GM19099 (cell line): Measurements from ENCODE around the gene GASK1B.

Source experiments
- POLR2A ChIP-seq: IDR thresholded peaks from 3 replicates; pipeline ENCODE4 v1.6.1; 2011; ENCODE audit warnings: low read depth; ENCODE audit not compliant: insufficient read length; ENCODE audit errors: extremely low read depth

GASK1B gene

GRCh38 chr4:158168606-158169005, 4.2 kb downstream of the GASK1B start:
- no peak for TF ChIP-seq POLR2A

DNA sequence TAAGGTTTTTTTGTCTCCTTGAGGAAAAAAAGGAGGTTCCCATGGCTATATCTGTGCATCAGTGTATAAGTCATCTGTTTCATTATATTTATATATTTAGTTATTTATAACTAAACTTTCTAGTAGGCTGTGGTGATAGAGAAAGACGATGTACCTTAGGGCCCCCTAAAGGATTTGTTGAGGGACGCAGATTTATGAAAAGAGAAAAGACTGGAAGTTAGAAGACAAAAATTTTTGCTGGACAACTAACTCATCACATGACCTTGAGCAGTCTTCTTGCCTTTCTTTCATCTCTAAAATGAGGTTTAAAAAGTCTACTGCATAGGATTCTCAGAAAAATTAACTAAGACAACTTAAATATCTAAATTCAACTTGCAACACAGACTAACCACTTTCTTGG, 6.1 kb downstream of the GASK1B start:
- TF ChIP-seq POLR2A = no peak

- no peak for TF ChIP-seq POLR2A
Observed at GRCh38 chr4:158164768-158165213, 8.0 kb downstream of the GASK1B start.

GRCh38 chr4:158163941-158164767, 8.7 kb downstream of the GASK1B start:
- no peak for TF ChIP-seq POLR2A

DNA sequence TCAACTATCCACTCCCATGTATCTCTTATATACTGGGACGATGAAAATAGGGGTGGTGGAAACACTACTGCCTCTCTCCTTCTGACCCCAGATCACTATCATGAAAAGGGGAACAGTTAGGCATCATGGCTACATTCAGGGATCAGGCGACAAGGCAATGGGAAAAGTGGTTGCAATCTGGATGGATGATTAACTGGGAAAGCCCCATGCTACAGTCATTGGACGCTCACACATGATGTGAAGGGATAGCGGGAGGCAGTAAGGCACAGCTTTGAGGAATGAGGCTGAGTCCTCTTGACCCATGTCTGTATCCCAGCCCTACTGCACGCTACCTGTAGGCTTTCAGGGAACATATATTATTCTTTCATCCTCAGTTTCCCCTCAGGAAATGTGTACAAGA, 10.2 kb downstream of the GASK1B start:
- no peak for TF ChIP-seq POLR2A

- TF ChIP-seq POLR2A = no peak
Observed at GRCh38 chr4:158161551-158162354, 11.1 kb downstream of the GASK1B start.

DNA sequence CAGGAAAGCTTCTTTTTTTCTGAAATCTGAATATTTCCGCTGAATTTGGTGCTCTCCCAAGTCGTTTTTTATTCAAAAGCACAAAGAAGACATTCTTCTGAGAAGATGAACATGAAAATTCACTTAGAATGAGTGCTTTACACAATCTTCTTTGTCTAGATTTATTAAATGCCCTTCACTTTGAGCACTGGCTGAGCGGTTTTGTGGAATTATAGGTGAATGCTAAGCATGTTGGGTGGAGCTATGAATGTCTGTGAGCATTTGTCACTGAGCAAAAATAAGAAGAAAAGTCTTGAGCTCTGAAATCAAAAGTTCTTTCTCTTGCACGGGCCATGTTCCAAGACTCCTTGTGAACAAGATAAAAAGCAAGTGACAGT, 13.1 kb downstream of the GASK1B start:
- no peak for TF ChIP-seq POLR2A

- no peak for TF ChIP-seq POLR2A
Observed at GRCh38 chr4:158159054-158159717, 13.6 kb downstream of the GASK1B start.

DNA sequence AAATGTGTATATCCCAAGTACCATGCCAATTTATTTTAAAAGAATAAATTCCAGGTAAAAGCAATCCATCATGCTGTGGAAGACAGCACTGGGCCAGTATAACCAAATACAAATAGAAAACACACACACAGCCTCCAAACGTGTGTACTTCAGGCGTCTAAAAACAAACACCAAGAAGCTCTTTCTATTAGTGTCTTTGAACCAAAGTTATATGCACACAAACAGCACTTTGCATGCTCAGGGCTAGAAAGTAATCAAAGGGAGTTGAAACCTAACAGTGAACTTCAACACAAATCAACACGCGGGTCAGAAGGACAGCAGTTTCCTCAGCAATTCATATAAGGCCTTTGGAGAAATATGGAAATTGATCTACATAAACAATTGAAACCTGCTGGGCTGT, 15.4 kb downstream of the GASK1B start:
- no peak for TF ChIP-seq POLR2A

DNA sequence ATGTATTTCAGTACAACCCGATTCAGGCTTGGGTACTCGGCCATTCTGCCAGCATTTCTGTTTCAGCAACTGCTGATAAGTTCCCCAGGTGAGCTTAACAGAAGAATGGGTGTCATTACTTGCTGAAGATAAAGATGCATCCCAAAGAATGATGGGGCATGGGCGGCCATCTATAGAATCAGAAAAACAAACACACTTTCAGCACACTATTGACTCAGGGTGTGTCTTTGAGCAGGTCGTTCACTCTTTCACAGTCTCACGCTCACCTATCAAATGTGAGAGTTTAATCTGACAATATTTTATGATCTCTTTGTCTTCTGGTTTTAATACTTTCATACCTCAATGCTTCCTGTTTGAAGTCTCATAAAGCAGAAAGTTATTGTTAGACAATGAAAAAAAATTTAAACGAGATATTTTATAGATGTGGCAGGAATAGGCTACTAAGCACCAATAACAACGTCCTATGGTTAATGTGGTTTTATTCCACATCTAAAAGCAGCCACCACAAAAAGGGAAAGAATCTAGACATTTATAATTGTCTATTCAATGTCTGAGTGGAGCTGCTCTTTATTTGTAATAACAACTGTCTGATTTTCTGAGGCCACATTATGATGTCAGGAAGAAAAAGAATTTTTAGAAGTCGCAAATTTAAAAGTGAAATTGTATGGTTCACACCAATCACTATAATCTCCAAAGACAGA, 17.0 kb downstream of the GASK1B start:
- no peak for TF ChIP-seq POLR2A

- no peak for TF ChIP-seq POLR2A
Observed at GRCh38 chr4:158147151-158147550, 25.7 kb downstream of the GASK1B start.

- no peak for TF ChIP-seq POLR2A
Observed at GRCh38 chr4:158146736-158147135, 26.1 kb downstream of the GASK1B start.

DNA sequence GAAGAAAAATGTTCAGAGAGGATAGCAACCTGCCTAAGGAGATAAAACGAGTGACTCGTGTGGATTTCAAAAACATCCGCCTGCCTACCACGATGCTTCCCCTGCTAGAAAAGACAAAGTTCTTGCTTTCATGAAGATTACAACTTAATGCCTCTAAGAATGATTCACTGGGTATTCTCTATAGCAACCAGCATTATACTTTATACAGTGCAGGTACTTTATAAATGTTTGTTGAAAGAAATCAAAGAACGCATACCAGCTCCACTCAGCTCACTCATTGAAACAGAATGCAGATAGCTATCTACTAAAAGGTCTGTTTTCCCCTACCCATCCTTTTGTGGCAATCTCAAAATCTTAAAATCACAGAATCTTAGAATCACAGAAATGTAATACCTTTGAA, 33.7 kb downstream of the GASK1B start:
- TF ChIP-seq POLR2A = no peak

- no peak for TF ChIP-seq POLR2A
Observed at GRCh38 chr4:158134222-158134621, 38.6 kb downstream of the GASK1B start.

DNA sequence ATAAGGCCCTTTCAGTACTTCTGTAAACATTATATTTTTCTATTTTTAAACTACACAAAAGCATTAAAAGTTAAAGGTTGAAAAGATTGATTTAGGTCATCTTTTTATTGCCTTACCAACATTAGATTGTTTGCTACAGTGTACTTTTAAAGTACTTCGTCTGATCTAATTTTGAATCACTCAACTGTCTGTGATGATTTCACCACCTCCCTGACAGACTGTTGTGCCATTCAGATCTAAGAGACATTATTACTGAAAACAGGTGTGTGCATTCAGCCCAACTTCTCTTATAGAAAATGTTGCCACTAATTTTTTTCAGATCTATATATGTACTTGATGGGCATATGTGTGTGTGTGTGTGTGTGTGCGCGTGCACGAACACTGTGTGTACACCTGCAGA, 39.3 kb downstream of the GASK1B start:
- no peak for TF ChIP-seq POLR2A
